ENCODE data around the gene DPP7.

DPP7 gene

GRCh38 chr9:137112564-137113384 is 1.8 kb downstream of the DPP7 start:
- peaks cover 8% of the 10 kb centered on the region for H3K36me3 Mint-ChIP-seq (ENCODE audit: low read depth)
- DNase-seq (no peak), ATAC-seq (no peak)
- no peaks in the 10 kb centered on the region for H3K9me3 Mint-ChIP-seq
- H3K27me3 Mint-ChIP-seq: no peaks in the 10 kb centered on the region
- peak overlapping the region; percentile 70 for H3K27ac Mint-ChIP-seq
- peak overlapping the region; percentile 78 for H3K4me3 Mint-ChIP-seq
- peaks cover 7% of the 10 kb centered on the region for H3K4me1 Mint-ChIP-seq

DNA sequence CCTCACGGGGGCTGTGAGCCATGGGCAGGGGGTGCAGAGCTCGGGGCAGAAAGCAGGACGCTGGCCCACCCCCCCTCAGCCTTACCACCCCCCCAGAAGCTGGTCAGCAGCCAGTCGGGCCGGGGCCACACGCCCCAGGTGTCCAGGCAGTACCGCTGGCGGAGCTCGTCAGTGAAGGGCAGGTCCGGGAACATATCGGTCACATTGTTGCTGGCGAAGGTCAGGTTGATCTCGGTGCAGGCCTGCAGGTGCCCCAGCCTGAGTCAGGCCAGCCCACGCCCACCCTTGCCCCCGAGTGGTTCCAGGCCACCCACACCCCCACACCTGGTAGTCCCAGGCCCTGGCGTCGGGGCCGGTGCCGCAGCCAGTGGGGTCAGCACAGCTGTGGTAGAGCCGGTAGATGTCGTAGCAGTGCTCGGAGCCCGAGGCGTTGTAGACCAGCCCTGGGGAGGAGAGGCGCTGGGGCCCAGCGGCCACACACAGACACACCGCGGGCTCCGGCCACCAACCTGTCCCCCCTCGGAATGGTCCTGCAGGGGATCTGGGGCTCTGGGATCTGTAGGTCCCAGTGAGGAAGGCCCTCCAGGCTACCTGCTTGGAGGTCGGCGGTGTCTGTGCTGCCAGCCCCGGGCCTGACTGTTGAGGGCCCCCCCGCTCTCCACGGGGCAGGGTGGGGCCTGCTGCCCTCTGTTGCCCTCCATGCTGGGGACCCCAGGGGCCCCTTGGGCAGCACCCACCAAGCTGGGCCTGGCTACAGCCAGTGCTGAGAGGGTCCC is 2.6 kb downstream of the DPP7 start:
- Mint-ChIP-seq H3K36me3 (ENCODE audit: low read depth) (peaks cover 8% of the 10 kb centered on the region), H3K27ac (no peak overlapping the region), H3K4me3 (no peak overlapping the region), H3K9me3 (no peaks in the 10 kb centered on the region), H3K4me1 (peaks cover 7% of the 10 kb centered on the region), H3K27me3 (no peaks in the 10 kb centered on the region)
- DNase-seq (no peak), ATAC-seq (no peak)

DNA sequence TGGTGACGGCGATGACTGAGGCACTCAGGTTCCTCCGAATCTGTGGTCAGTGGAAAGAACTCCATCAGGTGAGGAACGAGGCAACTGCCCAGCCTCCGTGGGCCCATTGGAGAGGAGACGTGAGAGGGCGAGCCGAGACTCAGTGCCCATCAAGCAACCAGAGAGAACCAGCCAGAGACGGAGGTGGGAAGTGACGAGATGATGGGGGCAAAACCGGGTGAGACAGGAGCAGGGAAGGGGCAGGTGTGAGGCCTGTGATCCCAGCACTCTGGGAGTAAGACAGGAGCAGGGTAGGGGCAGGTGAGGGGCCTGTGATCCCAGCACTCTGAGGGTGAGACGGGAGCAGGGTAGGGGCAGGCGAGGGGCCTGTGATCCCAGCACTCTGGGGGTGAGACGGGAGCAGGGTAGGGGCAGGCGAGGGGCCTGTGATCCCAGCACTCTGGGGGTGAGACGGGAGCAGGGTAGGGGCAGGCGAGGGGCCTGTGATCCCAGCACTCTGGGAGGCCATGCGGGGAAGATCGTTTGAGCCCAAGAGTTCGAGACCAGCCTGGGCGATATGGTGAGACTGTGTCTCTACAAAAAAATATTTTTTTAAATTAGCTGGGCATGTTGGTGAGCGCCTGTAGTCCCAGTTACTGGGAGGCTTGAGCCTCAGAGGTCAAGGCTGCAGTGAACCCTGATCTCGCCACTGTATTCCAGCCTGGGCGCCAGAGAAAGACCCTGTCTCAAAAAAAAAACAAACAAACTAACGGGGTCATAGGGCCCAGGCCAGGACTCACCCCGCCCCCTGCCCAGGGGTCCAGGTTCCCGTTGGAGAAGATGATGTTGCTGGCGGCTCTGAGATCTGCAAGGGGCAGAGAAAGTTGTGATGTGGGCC is 3.4 kb downstream of the DPP7 start:
- no peak overlapping the region for H3K27ac Mint-ChIP-seq
- H3K36me3 Mint-ChIP-seq (ENCODE audit: low read depth): peaks cover 8% of the 10 kb centered on the region
- no peak overlapping the region for H3K4me3 Mint-ChIP-seq

GRCh38 chr9:137110147-137110910 is 4.2 kb downstream of the DPP7 start:
- Mint-ChIP-seq H3K4me1 (peaks cover 7% of the 10 kb centered on the region), H3K4me3 (no peak overlapping the region), H3K9me3 (no peaks in the 10 kb centered on the region), H3K36me3 (ENCODE audit: low read depth) (peaks cover 8% of the 10 kb centered on the region), H3K27ac (no peak overlapping the region), H3K27me3 (no peaks in the 10 kb centered on the region)
- DNase-seq: no peak
- no peak for ATAC-seq

More for the DNA sequence above, 3.4 kb downstream of the DPP7 start:
- H3K9me3 Mint-ChIP-seq: no peaks in the 10 kb centered on the region
- ATAC-seq: no peak
- no peaks in the 10 kb centered on the region for H3K27me3 Mint-ChIP-seq
- no peak for DNase-seq
- H3K4me1 Mint-ChIP-seq: peaks cover 7% of the 10 kb centered on the region

GRCh38 chr9:137109250-137110146 is 5.0 kb downstream of the DPP7 start:
- Mint-ChIP-seq H3K4me3 (no peak overlapping the region), H3K9me3 (no peaks in the 10 kb centered on the region), H3K27me3 (no peaks in the 10 kb centered on the region), H3K27ac (no peak overlapping the region), H3K4me1 (peaks cover 7% of the 10 kb centered on the region), H3K36me3 (ENCODE audit: low read depth) (peaks cover 10% of the 10 kb centered on the region)
- DNase-seq (no peak), ATAC-seq (no peak)

GRCh38 chr9:137108608-137109249 is 5.8 kb downstream of the DPP7 start:
- Mint-ChIP-seq H3K9me3 (peaks cover 3% of the 10 kb centered on the region), H3K27ac (no peak overlapping the region), H3K27me3 (no peaks in the 10 kb centered on the region), H3K36me3 (ENCODE audit: low read depth) (peaks cover 12% of the 10 kb centered on the region), H3K4me1 (peaks cover 7% of the 10 kb centered on the region), H3K4me3 (no peak overlapping the region)
- ATAC-seq (peak; percentile 9), DNase-seq (no peak)

GRCh38 chr9:137107982-137108381 is 6.6 kb downstream of the DPP7 start:
- Mint-ChIP-seq H3K9me3 (peaks cover 3% of the 10 kb centered on the region), H3K27me3 (no peaks in the 10 kb centered on the region), H3K4me3 (no peak overlapping the region), H3K36me3 (ENCODE audit: low read depth) (peaks cover 11% of the 10 kb centered on the region), H3K27ac (no peak overlapping the region), H3K4me1 (peaks cover 2% of the 10 kb centered on the region)
- DNase-seq: no peak
- peak; percentile 5 for ATAC-seq

DNA sequence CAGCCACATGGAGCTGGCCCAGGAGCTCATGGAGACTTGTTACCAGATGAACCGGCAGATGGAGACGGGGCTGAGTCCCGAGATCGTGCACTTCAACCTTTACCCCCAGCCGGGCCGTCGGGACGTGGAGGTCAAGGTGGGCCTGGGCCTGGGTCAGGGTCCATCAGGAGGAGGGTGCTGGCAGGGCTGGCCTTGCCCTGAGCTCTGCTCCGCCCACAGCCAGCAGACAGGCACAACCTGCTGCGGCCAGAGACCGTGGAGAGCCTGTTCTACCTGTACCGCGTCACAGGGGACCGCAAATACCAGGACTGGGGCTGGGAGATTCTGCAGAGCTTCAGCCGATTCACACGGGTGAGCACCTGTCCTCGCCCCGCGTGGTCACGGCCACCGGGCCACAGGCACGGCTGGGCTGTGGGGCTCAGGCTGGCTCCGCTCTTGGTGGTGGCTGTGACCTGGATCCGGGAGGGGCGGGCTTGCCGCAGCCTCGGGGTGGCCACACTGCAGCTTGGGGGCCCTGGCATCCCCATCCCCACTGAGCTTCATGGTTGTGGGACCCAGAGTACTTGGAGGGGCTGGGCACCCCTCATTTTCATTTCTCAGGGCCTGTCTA is 7.1 kb downstream of the DPP7 start:
- ATAC-seq: peak; percentile 12
- H3K4me3 Mint-ChIP-seq: no peak overlapping the region
- no peak overlapping the region for H3K27ac Mint-ChIP-seq
- no peaks in the 10 kb centered on the region for H3K27me3 Mint-ChIP-seq
- peaks cover 10% of the 10 kb centered on the region for H3K36me3 Mint-ChIP-seq (ENCODE audit: low read depth)
- H3K9me3 Mint-ChIP-seq: peaks cover 3% of the 10 kb centered on the region
- no peak for DNase-seq
- H3K4me1 Mint-ChIP-seq: no peaks in the 10 kb centered on the region

DNA sequence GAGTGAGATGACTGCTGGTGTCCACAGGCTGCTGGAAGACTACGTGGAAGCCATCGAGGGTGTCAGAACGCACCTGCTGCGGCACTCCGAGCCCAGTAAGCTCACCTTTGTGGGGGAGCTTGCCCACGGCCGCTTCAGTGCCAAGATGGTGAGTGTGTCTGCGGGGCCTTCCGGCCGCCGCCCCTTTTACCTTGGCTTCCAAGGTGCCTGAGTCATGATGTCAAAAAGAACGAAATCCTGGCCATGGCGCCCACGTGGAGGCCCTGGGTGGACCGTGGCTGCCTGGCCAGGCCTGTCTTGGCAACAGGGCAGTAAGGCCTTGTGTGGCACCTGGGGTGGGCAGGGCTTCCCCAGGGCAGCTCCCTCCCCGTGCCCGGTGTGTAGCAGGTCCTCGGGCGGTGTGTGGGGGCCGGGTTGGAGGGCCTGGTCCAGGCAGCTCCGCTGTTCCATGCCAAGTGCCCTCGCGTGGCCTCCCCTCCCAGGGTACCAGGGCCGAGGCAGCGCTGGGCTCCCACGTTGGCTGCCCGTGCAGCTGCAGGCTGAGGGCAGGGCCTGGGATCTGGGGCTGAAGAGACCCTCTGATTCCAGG is 7.8 kb downstream of the DPP7 start:
- H3K4me3 Mint-ChIP-seq: no peak overlapping the region
- no peaks in the 10 kb centered on the region for H3K27me3 Mint-ChIP-seq
- H3K4me1 Mint-ChIP-seq: no peaks in the 10 kb centered on the region
- peaks cover 10% of the 10 kb centered on the region for H3K36me3 Mint-ChIP-seq (ENCODE audit: low read depth)
- DNase-seq: no peak
- no peak for ATAC-seq
- peaks cover 3% of the 10 kb centered on the region for H3K9me3 Mint-ChIP-seq
- no peak overlapping the region for H3K27ac Mint-ChIP-seq

GRCh38 chr9:137105814-137106661 is 8.5 kb downstream of the DPP7 start:
- peaks cover 3% of the 10 kb centered on the region for H3K9me3 Mint-ChIP-seq
- no peak overlapping the region for H3K4me3 Mint-ChIP-seq
- H3K27me3 Mint-ChIP-seq: no peaks in the 10 kb centered on the region
- no peaks in the 10 kb centered on the region for H3K4me1 Mint-ChIP-seq
- H3K27ac Mint-ChIP-seq: no peak overlapping the region
- no peak for DNase-seq
- H3K36me3 Mint-ChIP-seq (ENCODE audit: low read depth): peaks cover 10% of the 10 kb centered on the region
- ATAC-seq: no peak

- H3K27me3 Mint-ChIP-seq: no peaks in the 10 kb centered on the region
- H3K27ac Mint-ChIP-seq: no peak overlapping the region
- DNase-seq (no peak), ATAC-seq (no peak)
- no peaks in the 10 kb centered on the region for H3K4me1 Mint-ChIP-seq
- no peak overlapping the region for H3K4me3 Mint-ChIP-seq
- peaks cover 10% of the 10 kb centered on the region for H3K36me3 Mint-ChIP-seq (ENCODE audit: low read depth)
- peaks cover 3% of the 10 kb centered on the region for H3K9me3 Mint-ChIP-seq
Measured at GRCh38 chr9:137103206-137103999, 11.1 kb downstream of the DPP7 start.
